Stimulated activated CD4-positive, alpha-beta T cell treated with anti-CD3 and anti-CD28 coated beads, Interleukin-2, amount 100 ng/mL, for 24 hours (primary cell): ENCODE data around the gene FRMD8.

Source experiments
- DNase-seq, 2 donors: peaks; one replicate each; pipeline ENCODE4 v3.0.0-alpha.2; 2020

Gene FRMD8, protein sequence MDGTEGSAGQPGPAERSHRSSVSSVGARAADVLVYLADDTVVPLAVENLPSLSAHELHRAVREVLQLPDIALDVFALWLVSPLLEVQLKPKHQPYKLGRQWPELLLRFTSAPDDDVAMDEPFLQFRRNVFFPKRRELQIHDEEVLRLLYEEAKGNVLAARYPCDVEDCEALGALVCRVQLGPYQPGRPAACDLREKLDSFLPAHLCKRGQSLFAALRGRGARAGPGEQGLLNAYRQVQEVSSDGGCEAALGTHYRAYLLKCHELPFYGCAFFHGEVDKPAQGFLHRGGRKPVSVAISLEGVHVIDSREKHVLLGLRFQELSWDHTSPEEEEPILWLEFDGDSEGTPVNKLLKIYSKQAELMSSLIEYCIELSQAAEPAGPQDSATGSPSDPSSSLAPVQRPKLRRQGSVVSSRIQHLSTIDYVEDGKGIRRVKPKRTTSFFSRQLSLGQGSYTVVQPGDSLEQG

DNA sequence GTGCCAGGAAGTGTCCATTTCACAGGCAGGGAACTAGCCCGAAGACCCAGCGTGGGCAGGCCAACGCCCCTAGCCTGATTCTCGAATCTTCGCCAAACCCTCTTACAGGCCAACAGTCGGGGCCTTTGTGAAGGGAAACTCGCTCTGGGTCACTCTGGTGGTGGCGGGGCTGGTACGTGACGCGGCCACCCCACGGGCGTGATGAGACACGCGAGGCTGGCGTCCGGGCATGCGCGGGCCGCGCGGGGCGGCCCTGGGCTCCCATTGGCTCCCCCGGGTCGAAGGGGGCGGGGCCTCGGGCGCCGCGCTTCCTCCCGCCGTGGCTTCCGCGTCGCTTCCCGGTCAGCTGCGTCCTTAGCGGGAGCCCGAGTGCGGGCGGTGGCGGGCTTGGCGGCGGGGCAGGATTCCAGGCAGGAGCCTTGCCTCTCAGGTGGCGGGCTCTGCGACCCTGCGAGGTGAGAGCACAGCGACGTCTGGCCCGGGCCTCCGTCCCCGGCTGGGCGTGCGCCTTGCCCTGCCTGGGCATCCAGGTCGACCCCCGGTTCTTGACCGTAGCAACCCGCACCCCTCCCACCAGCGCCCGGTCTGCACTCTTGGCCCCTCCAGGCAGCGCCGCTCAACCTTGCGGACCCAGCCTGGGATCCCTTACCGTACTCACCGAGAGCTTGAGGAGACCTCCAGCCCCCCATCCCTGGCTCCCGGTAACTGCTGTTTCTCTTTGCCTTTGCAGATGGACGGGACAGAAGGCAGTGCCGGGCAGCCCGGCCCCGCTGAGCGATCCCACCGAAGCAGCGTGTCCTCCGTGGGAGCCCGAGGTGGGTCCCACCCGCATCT lies at the start of gene FRMD8:
FRMD8 (plus strand) TSS at position 331 of the 834 bp plus-strand sequence; CDS start at position 731, 400 bp downstream.
- DNase-seq: peak; percentile 89

DNA sequence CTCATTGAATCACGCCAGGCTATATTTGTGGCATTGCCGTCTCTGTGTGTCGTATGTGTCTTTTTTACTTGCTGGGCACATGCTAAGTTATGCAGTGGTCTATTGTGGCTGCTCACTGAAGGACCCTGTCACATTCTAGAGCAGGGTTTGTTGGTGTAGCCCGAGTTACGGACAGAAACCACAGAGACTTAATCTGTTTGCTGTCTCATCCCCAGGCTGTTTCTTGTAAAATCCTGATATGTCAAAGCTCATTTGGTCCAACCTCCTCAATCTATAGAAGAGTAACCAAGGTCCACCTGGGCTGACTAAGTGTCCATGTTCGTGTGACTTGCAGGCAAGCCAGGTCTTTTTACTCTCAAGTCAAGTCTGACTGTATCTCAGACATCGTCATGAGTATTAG lies 47.8 kb upstream of the FRMD8 start:
- no peak for DNase-seq

DNA sequence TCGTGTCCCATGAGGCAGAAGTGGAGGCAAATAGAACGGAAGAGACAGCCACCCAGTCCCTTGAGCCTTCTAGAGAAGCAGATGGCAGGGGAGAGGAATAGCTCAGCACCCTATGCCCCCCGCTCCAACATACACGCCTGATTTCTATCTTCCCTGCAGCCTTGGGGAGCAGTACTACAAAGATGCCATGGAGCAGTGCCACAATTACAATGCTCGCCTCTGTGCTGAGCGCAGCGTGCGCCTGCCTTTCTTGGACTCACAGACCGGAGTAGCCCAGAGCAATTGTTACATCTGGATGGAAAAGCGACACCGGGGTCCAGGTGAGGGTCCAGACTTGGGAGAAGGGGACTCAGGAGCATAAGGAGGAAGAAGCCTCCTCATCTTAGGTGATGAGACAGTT lies 46.2 kb upstream of the FRMD8 start:
- no peak for DNase-seq

DNA sequence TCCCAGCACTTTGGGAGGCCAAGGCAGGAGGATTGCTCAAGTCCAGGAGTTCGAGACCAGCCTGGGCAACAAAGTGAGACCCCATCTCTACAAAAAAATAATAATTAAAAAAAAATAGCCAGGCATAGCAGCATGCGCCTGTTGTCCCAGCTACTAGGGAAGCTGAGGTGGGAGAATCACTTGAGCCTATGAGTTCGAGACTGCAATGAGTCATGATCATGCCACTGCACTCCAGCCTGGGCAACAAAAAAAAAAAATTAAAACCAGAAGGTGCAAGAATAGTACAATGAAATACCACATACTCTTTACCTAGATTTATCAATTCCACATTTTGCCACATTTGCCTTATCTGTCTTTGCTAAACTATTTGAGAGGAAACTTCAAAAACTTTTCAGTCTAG lies 44.6 kb upstream of the FRMD8 start:
- DNase-seq: no peak

DNA sequence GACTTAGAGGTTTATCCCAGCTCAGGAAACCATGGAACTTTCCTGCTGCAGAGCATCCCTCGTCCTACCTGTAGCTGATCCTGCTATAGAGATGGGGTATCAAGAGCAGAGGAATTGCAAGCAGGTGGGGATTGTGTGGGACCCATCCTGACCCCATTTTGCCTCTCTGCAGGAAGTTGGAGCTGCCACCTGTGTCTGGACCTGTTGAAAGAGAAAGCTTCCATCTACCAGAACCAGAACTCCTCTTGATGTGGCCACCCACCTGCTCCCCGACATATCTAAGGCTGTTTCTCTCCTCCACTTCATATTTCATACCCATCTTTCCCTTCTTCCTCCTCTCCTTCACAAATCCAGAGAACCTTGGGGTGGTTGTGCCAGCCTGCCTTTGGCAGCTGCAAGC lies 34.9 kb upstream of the FRMD8 start:
- no peak for DNase-seq

DNA sequence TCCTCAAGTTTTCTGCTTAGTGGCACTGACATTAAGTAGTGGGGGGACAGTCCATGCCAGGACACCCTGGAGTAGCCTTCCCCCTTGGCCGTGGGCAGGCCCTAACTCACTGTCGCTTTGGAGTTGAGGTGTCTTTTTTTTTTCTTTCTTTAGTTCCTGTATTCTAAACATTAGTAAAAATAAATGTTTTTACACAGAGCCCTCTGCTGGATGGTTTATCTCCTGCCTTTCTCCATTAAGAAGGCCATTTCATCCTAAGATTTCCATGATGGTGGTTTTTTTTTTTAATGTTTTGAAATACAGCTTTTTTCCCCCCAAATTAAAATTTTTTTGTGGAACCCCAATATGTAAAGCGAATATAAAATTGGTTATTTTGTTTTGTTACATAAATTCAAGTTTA lies 33.7 kb upstream of the FRMD8 start:
- no peak for DNase-seq

DNA sequence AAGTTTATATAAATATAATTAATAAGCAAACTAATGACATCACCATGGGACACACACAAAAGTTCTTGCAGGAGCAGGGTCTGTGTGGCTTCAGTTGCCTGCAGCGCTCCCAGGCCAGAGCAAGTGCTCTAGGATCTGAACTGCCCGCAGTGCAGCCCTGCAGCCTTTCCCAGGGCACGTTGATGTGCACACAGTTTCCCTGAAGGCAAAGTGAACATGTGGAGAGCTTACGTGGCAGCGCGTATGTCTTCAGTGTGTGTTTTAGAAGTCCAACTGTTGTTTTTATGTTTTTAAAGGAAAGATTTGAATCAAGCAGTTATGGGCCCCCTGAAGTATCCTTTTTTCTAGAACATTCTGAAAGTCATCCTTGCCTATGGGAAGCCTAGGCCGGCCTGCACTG lies 33.1 kb upstream of the FRMD8 start:
- DNase-seq: no peak

DNA sequence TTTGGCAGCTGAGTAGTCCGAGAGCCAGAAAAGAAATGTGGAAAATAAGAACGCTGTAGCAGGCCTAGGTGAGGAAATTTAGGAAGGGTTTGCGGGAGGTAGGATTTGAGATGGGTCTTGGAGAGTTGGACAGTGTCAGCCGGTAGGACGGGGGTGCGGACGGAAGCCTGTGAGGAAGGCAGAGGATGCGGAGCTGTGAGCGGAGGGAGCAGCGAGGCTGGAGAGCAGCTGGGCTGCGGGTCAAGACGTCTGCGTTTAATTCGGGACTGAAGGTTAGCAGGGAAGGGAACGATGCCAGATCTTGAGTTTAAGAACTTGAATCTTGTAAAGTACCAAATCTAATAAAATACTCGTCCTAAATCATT lies 32.6 kb upstream of the FRMD8 start:
- DNase-seq: no peak

DNA sequence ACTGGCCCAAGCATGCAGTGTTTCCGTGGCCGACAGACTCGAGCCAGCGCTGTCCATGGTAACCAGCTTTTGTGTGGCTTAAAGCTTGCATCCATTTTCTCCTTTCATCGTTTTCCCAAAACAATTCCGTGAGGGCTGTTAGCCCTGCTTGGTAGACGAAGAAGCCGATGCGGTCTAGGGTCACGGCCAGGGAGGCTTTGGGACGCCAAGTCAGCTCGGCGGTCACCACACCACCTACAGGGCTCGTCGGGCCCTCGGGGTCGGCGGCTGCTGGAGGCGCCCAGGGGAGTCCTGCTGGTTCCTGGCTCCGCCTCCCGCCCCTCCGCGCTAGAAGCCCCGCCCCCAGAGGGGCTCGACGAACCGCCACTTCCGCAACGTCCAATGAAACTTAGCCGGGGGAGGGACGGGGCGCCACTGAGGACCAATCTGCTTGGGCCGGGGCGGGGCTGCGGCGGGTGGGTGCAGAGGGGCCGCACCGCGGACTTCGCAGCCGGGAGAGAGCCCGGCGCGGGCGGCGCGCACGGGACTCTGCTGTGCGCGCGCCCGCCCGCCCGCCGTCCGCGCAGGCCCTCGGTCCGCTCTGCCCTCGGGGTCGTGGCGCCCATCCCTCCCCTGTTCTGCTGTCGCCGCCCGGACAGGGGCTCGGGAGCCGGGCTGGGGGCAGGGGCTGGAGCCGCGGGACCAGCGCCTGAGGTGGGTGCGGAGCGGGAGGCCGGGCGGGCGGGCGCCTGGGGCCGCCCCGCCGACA lies 32.0 kb upstream of the FRMD8 start, which contains the start of gene TIGD3:
TIGD3 (plus strand) TSS at position 487 of the 748 bp plus-strand sequence. CDS start 1,058 bp downstream, outside the sequence.
- DNase-seq: peak; percentile 98 to 99

DNA sequence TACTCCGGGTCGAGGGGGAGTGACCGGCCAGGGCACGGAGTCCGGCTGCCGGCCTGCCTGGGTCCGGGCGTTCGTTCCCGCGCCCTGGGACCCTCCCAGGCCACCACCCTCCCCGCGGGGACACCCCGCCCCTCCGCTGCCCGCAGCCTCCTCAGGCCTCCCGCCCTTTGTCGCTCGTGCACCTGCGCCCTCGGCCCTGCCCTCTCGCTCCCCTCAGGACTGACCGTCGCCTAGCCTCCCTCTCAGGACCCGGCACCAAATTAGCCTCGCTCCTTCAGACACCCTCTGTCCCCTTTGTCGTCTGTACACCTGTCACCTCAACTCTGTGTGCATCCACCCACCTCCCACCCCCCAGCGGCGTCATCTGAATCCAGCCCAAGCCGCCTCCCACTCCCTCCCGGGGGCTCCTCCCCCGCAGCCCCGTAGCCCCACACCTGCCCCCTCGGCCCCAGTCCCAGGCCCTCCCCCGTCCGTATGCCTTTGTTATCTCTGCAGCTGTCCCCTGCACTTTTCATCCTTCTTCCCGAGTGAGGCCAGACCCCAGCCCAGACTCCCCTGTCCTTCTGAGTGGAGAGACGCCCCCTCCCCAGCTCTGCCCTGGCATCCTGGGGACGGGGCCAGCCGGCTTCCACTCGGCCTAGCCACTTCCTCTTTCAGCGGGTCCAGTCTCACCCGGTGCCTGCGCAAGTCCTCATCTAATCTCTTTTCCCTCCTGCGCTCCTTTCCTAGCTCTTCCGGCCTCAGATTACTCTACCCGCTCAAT lies 31.2 kb upstream of the FRMD8 start:
- peak; percentile 62 to 64 for DNase-seq

DNA sequence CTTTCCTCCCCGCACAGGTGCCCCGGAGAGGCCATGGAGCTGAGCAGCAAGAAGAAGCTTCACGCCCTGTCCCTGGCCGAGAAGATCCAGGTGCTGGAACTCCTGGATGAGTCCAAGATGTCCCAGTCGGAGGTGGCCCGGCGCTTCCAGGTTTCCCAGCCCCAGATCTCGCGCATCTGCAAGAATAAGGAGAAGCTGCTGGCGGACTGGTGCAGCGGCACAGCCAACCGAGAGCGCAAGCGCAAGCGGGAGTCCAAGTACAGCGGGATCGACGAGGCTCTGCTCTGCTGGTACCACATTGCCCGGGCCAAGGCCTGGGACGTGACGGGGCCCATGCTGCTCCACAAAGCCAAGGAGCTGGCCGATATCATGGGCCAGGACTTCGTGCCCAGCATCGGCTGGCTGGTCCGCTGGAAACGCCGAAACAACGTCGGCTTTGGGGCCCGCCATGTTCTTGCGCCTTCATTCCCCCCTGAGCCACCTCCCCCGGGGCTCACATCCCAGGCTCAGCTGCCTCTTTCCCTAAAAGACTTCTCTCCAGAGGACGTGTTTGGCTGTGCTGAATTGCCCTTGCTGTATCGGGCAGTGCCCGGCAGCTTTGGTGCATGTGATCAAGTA lies 30.6 kb upstream of the FRMD8 start:
- DNase-seq: no peak

DNA sequence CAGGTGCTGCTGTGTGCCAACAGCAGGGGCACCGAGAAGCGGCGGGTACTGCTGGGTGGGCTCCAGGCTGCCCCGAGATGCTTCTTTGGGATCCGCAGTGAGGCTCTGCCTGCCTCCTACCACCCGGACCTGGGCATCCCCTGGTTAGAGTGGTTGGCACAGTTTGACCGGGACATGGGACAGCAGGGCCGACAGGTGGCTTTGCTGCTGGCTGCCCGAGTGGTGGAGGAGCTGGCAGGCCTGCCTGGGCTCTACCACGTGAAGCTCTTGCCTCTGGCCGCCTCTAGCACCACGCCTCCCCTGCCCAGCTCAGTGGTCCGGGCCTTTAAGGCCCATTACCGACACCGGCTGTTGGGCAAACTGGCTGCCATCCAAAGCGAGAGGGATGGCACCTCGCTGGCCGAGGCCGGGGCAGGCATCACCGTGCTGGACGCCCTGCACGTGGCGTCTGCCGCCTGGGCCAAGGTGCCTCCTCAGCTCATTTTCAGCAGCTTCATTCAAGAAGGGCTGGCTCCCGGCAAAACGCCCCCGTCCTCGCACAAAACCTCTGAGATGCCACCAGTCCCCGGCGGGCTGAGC lies 30.0 kb upstream of the FRMD8 start:
- DNase-seq: no peak

DNA sequence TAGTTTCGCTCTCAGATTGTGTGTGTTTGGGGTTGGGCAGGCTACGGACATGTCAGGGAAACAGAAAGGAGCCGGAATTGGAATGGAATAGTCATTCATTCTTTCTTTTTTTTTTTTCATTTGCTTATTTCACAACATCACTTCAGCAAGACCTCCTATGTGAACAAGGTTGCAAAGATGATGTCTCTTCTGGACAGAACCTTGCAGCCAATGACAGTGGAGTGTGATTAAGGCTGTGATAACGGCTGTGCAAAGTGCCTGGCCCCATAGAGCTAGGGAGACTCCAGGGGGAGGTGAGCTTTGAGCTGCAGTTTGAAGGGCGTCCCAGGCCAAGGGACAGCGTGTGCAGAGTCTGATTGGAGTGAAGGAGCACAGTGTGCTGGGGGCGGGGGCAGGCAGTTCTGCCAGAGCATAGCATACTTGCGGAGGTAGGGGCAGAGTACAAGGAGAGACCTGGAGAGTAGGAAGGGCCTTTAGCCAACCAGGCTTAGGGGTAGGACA lies 28.5 kb upstream of the FRMD8 start:
- no peak for DNase-seq

DNA sequence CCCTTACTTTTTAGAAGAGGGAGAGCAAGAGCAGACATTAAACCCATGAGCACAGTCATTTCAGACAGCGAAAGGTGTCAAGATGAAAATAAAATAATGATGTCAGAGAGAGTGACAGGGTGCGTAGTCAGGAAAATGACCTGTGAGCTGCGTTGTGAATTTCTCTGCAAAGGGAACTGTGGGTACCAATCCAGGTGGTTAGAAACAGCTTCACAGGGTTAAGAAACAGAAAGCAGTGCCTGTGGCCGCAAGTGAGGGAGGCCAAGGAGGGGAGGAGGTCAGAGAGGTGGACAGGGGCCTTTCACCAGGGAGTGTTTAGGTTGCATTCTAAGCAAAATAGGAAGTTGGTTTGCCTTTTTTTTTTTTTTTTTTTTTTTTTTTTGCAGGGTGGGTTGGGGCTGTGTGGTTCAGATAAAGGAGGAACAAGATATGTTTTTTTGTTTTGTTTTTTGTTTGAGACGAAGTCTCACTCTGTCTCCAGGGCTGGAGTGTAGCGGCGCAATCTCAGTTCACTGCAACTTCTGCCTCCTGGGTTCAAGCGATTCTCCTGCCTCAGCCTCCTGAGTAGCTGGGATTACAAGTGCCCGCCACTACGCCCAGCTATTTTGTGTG lies 24.0 kb upstream of the FRMD8 start:
- DNase-seq: no peak

DNA sequence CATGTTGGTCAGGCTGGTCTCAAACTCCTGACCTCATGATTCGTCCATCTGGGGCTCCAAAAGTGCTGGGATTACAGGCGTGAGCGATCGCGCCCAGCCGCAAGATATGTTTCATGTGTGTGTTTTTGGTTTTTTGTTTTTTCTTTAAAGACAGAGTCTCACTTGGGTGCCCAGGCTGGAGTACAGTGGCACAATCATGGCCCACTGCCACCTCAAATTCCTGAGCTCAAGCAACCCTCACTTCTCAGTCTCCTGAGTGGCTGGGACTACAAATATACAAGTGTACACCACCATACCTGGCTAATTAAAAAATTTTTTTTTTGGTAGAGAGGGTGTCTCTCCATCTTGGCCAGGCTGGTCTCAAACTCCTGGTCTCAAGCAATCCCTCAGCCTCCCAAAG lies 23.5 kb upstream of the FRMD8 start:
- DNase-seq: no peak

DNA sequence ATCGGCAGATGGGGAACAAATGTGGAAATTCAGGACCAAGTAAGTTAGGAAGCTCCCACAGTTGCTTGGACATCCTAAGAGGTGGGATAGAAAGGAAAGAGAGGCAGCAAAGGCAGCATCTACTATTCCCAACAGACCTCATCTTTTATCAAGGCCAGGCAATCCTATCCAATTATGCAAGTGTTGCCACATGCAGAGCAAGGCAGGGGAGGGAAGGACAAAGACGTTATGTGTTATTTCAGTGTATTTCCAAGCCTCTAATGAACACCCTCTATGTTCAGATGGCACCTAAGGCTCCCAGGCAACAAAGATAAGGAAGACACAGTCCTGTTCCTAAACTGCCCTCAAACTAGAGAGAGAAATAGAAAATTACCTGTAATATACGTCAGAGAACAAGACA lies 22.7 kb upstream of the FRMD8 start:
- no peak for DNase-seq

DNA sequence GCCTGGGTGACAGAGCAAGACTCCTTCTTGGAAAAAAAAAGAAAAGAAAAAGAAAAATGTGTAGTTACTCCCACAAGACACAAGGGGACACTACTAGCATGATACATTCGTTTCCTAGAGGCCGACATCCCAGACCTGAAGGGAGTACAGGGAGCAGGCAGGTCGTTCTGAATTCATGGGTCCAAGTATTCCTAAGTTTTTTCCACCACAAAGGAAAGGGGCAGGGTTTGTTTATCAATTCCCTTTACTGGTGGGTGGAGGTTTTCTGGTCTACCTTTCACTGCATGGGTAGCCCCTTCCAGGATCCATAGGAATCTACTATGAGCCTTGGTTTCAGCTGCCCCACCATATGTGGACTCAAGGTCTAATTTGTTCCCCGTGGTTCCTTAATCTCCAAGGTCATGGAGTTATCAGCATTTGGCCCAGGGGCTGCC lies 20.1 kb upstream of the FRMD8 start:
- DNase-seq: no peak

DNA sequence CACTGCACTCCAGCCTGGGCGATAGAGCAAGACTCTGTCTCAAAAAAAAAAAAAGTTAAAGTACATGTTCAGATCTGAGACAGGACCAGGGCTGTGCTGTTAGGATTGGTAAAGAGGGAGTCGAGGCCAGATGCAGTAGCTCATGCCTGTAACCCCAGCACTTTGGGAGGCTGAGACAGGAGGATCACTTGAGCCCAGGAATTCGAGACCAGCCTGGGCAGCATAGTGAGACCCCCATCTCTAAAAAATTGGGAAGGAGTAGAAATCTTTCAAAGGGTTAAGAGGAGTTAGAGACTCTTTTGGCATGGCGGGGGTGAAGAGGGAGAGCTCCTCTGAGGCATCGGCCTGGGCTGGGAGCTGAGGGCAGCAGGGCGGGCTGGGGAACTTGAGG lies 15.8 kb upstream of the FRMD8 start:
- DNase-seq: no peak

DNA sequence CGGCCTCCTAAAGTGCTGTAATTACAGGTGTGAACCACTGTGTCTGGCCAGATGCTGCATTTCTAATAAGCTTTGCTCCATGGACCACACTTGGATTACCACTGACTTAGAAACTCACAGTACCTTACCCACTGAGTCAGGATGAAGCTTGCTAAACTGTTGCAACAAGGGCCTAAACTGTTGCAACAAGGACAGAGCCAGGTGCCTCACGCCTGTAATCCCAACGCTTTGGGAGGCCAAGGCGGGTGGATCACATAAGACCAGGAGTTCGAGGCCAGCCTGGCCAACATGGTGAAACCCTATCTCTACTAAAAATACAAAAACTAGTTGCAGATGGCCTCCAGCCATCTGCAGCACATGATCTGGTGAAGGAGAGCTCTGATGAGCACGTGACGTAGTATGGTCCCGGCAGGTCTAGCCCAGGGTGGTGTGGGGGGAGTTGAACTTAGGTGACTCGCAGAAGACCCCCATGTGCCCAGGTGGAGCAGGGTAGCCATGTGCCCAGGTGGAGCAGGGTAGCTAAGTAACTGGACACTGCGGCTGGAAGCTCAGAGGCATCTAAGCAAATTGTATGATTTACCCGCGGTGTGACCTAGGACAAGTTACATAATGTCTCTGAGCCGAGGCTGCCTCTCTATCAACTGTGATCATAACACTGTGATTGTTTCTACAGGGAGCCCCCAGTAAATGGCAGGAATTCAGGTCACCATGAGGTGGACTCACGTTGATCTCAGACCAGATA lies 12.4 kb upstream of the FRMD8 start:
- no peak for DNase-seq

DNA sequence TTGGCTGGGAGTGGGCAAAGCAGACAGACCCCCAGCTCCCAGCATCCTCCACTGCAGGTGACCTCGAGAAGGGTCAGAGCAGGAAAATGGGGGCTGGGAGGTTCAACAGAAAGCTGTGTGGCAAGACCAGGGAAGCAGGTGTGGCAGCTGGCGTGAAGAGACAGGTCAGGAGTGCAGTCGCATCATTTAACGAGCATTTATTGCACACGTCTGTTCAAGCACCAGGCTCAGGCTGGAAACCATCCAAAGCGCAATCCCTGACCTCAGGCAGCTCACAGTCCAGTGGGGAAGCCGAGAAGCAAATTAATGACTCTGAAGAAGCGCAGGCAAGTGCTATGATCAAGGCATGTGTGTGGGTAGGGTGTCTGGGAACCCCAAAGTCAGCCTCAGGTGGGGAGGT lies 11.4 kb upstream of the FRMD8 start:
- DNase-seq: no peak
